GM19452 (cell line): Measurements from ENCODE around the gene FBXW2.
"Not testable (repeated sequence)": the region's sequence is repeated elsewhere in the genome, so short reads cannot be mapped to it uniquely, and the experiment has no call there.

Source experiments
- ATAC-seq: cut with Tn5 transposase; IDR thresholded peaks from one replicate; pipeline ENCODE4 v1.9.1; 2021; ENCODE audit not compliant: unreplicated experiment

The FBXW2 gene

GRCh38 chr9:120746366-120746765, 46.9 kb downstream of the FBXW2 start:
- not testable (repeated sequence) for ATAC-seq

GRCh38 chr9:120745278-120745677, 47.9 kb downstream of the FBXW2 start:
- ATAC-seq, result no peak

GRCh38 chr9:120742951-120743416, 50.2 kb downstream of the FBXW2 start:
- no peak for ATAC-seq

- ATAC-seq, result no peak
Measured at GRCh38 chr9:120741701-120742100, 51.5 kb downstream of the FBXW2 start.

- ATAC-seq, result no peak
Measured at GRCh38 chr9:120741191-120741590, 52.0 kb downstream of the FBXW2 start.

- ATAC-seq, result no peak
Measured at GRCh38 chr9:120740132-120740531, 53.1 kb downstream of the FBXW2 start.

GRCh38 chr9:120737416-120738165, 55.6 kb downstream of the FBXW2 start:
- ATAC-seq, result no peak

GRCh38 chr9:120736881-120737280, 56.3 kb downstream of the FBXW2 start:
- no peak for ATAC-seq

- no peak for ATAC-seq
Measured at GRCh38 chr9:120735415-120736126, 57.6 kb downstream of the FBXW2 start.

GRCh38 chr9:120734607-120735410, 58.4 kb downstream of the FBXW2 start:
- no peak for ATAC-seq

GRCh38 chr9:120733190-120733589, 60.0 kb downstream of the FBXW2 start:
- ATAC-seq, result no peak

GRCh38 chr9:120730654-120731514, 62.3 kb downstream of the FBXW2 start:
- no peak for ATAC-seq

GRCh38 chr9:120729791-120730241, 63.4 kb downstream of the FBXW2 start:
- ATAC-seq, result no peak

GRCh38 chr9:120726484-120726883, 66.7 kb downstream of the FBXW2 start:
- no peak for ATAC-seq

- ATAC-seq, result no peak
Measured at GRCh38 chr9:120725907-120726306, 67.3 kb downstream of the FBXW2 start.

- no peak for ATAC-seq
Measured at GRCh38 chr9:120724757-120725400, 68.3 kb downstream of the FBXW2 start.

GRCh38 chr9:120723565-120723964, 69.7 kb downstream of the FBXW2 start:
- no peak for ATAC-seq

GRCh38 chr9:120720404-120720803, 72.8 kb downstream of the FBXW2 start:
- no peak for ATAC-seq

- ATAC-seq, result no peak
Measured at GRCh38 chr9:120718316-120718715, 74.9 kb downstream of the FBXW2 start.

GRCh38 chr9:120717176-120717575, 76.0 kb downstream of the FBXW2 start:
- no peak for ATAC-seq
